HG03060 (cell line): ENCODE results near the gene SAFB2.

ENCODE experiments used
- ATAC-seq: cut with Tn5 transposase; IDR thresholded peaks from one replicate; pipeline ENCODE4 v1.9.1; 2021; ENCODE audit warnings: low read depth, moderate number of reproducible peaks; ENCODE audit not compliant: unreplicated experiment

Gene SAFB2

GRCh38 chr19:5622465-5623396 is at the start of gene SAFB2, which contains the start of gene SAFB:
Gene SAFB2 (minus strand): TSS chr19:5622776. CDS start chr19:5622715, 61 bp downstream.
Gene SAFB (plus strand): TSS chr19:5623083. CDS start chr19:5623206, 123 bp downstream.
- ATAC-seq: peak; percentile 71

GRCh38 chr19:5671600-5671999 is 49.0 kb upstream of the SAFB2 start:
- ATAC-seq: no peak

GRCh38 chr19:5669212-5669611 is 46.6 kb upstream of the SAFB2 start:
- no peak for ATAC-seq

- no peak for ATAC-seq
Observed at GRCh38 chr19:5667751-5668271, 45.2 kb upstream of the SAFB2 start.

GRCh38 chr19:5666921-5667610 is 44.5 kb upstream of the SAFB2 start:
- no peak for ATAC-seq

GRCh38 chr19:5665781-5666513 is 43.4 kb upstream of the SAFB2 start:
- no peak for ATAC-seq

GRCh38 chr19:5664515-5664914 is 41.9 kb upstream of the SAFB2 start:
- ATAC-seq: no peak

GRCh38 chr19:5663904-5664303 is 41.3 kb upstream of the SAFB2 start:
- no peak for ATAC-seq

- ATAC-seq: no peak
Observed at GRCh38 chr19:5661483-5661882, 38.9 kb upstream of the SAFB2 start.

- ATAC-seq: no peak
Observed at GRCh38 chr19:5655412-5655811, 32.8 kb upstream of the SAFB2 start.

GRCh38 chr19:5654931-5655330 is 32.4 kb upstream of the SAFB2 start:
- ATAC-seq: no peak

- ATAC-seq: no peak
Observed at GRCh38 chr19:5652261-5652660, 29.7 kb upstream of the SAFB2 start.

- no peak for ATAC-seq
Observed at GRCh38 chr19:5651361-5651760, 28.8 kb upstream of the SAFB2 start.

- ATAC-seq: no peak
Observed at GRCh38 chr19:5648464-5648863, 25.9 kb upstream of the SAFB2 start.

GRCh38 chr19:5646703-5647102 is 24.1 kb upstream of the SAFB2 start:
- no peak for ATAC-seq

- no peak for ATAC-seq
Observed at GRCh38 chr19:5645409-5645808, 22.8 kb upstream of the SAFB2 start.

GRCh38 chr19:5644037-5644436 is 21.5 kb upstream of the SAFB2 start:
- ATAC-seq: no peak

- ATAC-seq: no peak
Observed at GRCh38 chr19:5643060-5643459, 20.5 kb upstream of the SAFB2 start.

GRCh38 chr19:5642204-5642603 is 19.6 kb upstream of the SAFB2 start:
- ATAC-seq: no peak

- ATAC-seq: no peak
Observed at GRCh38 chr19:5641171-5641570, 18.6 kb upstream of the SAFB2 start.

- no peak for ATAC-seq
Observed at GRCh38 chr19:5637971-5638370, 15.4 kb upstream of the SAFB2 start.
